ENCODE measurements around the gene CLEC12A.
"Not testable (repeated sequence)": the region's sequence is repeated elsewhere in the genome, so short reads cannot be mapped to it uniquely, and the experiment has no call there.

CLEC12A gene

DNA sequence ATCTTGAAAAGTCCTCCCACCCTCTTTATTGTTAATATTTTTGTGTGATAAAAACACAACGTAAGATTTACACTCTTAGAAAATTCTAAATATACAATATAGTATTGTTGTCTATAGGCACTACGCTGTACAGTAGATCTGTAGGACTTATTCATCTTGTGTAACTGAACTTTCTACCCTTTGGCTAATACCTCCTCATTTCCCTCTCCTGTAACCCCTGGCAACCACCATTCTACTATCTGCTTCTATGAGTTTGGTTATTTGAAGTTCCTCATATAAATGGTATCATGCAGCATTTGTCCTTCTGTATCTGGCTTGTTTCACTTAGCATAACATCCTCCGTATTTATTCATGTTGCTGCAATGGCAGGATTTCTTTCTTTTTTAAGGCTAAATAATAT is 54.0 kb downstream of the CLEC12A start:
- CTCF ChIA-PET: no interaction called here
- no peak for TF ChIP-seq HDGF (IDR thresholded peaks at IDR 0.05; ENCODE audit: borderline replicate concordance)
- TF ChIP-seq ELF4 (IDR thresholded peaks at IDR 0.05): no peak
- TF ChIP-seq TARDBP (IDR thresholded peaks at IDR 0.05): no peak
- POLR2A ChIA-PET: no interaction called here
- DNase-seq (ENCODE audit: extremely low spot score): no peak

DNA sequence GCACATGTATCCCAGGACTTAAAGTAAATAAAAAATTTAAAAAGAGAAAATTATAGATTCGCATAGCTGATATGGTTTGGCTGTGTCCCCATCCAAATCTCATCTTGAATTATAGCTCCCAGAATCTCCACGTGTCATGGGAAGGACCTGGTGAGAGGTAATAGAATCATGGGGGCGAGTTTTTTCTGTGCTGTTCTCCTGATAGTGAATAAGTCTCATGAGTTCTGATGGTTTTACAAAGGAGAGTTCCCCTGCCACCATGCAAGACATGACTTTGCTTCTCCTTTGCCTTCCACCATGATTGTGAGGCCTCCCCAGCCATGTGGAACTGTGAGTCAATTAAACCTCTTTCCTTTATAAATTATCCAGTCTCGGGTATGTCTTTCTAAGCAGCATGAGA is 55.5 kb downstream of the CLEC12A start:
- POLR2A ChIA-PET; CTCF ChIA-PET; DNase-seq (ENCODE audit: extremely low spot score): not testable (repeated sequence)

DNA sequence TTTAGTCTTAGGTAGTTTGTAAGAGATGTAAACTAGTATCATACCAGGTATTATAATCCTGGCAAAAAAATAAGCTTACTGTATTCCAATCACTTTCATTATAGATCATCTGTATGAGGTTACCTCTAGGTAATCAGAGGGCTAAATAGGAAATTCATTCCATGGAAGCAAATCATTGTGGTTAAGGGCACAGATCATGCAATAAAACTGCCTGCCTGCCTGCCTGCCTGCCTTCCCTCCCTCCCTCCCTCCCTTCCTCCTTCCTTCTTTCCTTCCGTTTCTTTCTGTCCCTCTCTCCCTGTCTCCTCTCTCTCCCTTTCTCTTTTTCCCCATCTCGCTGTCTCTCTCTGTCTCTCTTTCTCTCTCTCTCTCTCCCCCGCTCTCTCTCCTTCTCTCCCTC is 56.1 kb downstream of the CLEC12A start:
- no peak for TF ChIP-seq CTBP1 (IDR thresholded peaks at IDR 0.05; ENCODE audit: borderline replicate concordance)
- TF ChIP-seq BHLHE40 (IDR thresholded peaks at IDR 0.05; ENCODE audit: borderline replicate concordance): no peak
- TF ChIP-seq FOXM1 (IDR thresholded peaks at IDR 0.05; ENCODE audit: borderline replicate concordance): no peak
- TF ChIP-seq ARNT (IDR thresholded peaks at IDR 0.05): no peak
- CTCF ChIA-PET: no interaction called here
- DNase-seq (ENCODE audit: extremely low spot score): no peak
- POLR2A ChIA-PET: no interaction called here

DNA sequence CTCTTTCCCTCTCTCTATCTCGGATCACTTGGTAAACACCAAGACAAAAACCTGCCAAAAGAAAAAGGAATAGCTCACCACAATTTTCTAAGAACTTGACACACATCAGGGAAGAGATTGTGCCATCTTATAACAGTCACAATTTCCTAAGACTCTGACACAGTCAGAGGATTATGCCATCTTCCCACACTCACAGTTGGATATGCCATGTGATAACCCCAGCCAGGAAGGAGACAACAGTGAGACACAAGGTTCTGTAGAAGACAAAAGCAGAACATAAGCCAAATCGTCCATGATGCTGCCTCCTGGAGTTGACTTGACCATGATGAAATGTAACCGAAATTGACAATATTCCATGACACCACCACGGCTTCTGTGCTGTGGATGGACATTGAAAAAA is 56.5 kb downstream of the CLEC12A start:
- ChIA-PET POLR2A (no interaction called here), CTCF (no interaction called here)
- no peak for TF ChIP-seq FOXM1 (IDR thresholded peaks at IDR 0.05; ENCODE audit: borderline replicate concordance)
- TF ChIP-seq L3MBTL2 (conservative IDR thresholded peaks at IDR 0.05): no peak
- no peak for TF ChIP-seq NFRKB (IDR thresholded peaks at IDR 0.05)
- no peak for TF ChIP-seq FOXA1 (IDR thresholded peaks at IDR 0.05)
- no peak for DNase-seq (ENCODE audit: extremely low spot score)

DNA sequence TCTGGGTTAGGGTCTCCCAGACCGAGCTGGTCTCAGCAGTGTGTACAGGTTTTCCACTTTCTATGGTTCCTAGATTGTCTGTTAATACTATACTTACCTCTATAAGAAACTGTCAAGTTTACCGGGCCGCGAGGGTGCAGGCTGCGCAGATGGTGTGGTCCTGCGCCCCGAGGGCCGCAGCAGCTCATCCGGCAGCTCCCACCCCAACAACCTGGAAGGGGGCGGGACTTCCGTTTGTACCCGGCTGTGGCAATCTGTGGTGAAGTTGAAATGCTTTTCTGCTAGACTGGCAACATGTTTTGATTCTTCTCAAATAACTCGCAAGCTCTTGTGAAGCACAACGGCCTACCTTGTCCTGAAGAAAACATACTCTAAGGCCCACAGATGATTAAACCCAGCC is 59.2 kb downstream of the CLEC12A start, which contains the start of gene CLEC9A:
Gene CLEC9A (plus strand): TSS at position 237 of the 400 bp plus-strand sequence. CDS start 22,006 bp downstream, outside the sequence.
- DNase-seq (ENCODE audit: extremely low spot score): no peak
- TF ChIP-seq TARDBP (IDR thresholded peaks at IDR 0.05) (no peak), CTBP1 (IDR thresholded peaks at IDR 0.05; ENCODE audit: borderline replicate concordance) (no peak), SP1 (IDR thresholded peaks at IDR 0.05) (no peak), FOXA1 (IDR thresholded peaks at IDR 0.05) (no peak), BHLHE40 (IDR thresholded peaks at IDR 0.05; ENCODE audit: borderline replicate concordance) (no peak), ARNT (IDR thresholded peaks at IDR 0.05) (no peak)
- ChIA-PET CTCF (no interaction called here), POLR2A (no interaction called here)

DNA sequence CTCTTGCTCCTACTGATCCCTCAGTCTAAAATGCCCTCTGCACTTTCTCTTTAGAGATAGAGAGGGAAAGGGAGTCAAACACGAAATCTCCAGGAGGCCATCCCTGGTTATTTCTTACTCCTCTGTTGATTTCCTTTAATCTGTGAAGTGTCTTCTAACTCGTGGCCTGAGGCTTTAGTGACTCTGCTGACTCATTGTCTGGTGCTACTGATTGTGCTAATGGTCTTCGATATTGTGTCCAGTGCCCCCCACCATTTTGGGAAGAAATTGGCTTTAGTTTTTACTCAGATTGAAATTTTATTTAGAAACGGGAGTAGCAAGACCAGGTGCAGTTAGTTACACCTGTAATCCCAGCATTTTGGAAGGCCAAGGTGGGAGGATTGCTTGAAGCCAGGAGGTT is 60.1 kb downstream of the CLEC12A start:
- no peak for TF ChIP-seq SP1 (IDR thresholded peaks at IDR 0.05)
- TF ChIP-seq SUZ12 (IDR thresholded peaks at IDR 0.05): no peak
- no peak for TF ChIP-seq ELF4 (IDR thresholded peaks at IDR 0.05)
- no peak for TF ChIP-seq BHLHE40 (IDR thresholded peaks at IDR 0.05; ENCODE audit: borderline replicate concordance)
- TF ChIP-seq FOXA1 (IDR thresholded peaks at IDR 0.05): no peak
- TF ChIP-seq L3MBTL2 (conservative IDR thresholded peaks at IDR 0.05): no peak
- no peak for TF ChIP-seq ZNF384 (IDR thresholded peaks at IDR 0.05)
- no peak for TF ChIP-seq CTBP1 (IDR thresholded peaks at IDR 0.05; ENCODE audit: borderline replicate concordance)
- TF ChIP-seq HDGF (IDR thresholded peaks at IDR 0.05; ENCODE audit: borderline replicate concordance): no peak
- no peak for TF ChIP-seq FOXM1 (IDR thresholded peaks at IDR 0.05; ENCODE audit: borderline replicate concordance)
- TF ChIP-seq FOXK2 (IDR thresholded peaks at IDR 0.05): no peak
- TF ChIP-seq TARDBP (IDR thresholded peaks at IDR 0.05): no peak
- TF ChIP-seq NFRKB (IDR thresholded peaks at IDR 0.05): no peak
- TF ChIP-seq, protein P1, sequence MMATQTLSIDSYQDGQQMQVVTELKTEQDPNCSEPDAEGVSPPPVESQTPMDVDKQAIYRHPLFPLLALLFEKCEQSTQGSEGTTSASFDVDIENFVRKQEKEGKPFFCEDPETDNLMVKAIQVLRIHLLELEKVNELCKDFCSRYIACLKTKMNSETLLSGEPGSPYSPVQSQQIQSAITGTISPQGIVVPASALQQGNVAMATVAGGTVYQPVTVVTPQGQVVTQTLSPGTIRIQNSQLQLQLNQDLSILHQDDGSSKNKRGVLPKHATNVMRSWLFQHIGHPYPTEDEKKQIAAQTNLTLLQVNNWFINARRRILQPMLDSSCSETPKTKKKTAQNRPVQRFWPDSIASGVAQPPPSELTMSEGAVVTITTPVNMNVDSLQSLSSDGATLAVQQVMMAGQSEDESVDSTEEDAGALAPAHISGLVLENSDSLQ (IDR thresholded peaks at IDR 0.05): no peak
- no peak for TF ChIP-seq ARNT (IDR thresholded peaks at IDR 0.05)
- no peak for TF ChIP-seq LEF1 (IDR thresholded peaks at IDR 0.05; ENCODE audit: borderline replicate concordance)
- CTCF ChIA-PET: no interaction called here
- no peak for DNase-seq (ENCODE audit: extremely low spot score)
- POLR2A ChIA-PET: no interaction called here

DNA sequence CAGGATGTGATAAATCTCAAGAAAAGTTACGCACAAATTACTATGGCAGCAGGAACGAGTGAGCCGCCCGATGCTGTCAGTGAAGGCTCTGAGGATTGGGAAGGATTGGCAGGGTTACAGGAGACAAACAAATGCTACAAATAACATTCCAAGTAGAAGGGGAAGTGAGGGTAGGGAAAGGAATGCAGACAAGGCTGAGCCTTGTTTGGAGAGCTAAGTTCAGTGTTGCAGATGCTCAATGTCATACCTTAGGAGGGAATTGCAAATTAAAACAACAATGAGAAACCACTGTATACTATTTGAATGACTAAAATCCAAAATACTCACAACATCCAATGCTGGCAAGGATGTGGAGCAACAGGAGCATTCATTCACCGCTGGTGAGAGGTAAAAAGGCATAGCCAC is 60.6 kb downstream of the CLEC12A start:
- TF ChIP-seq, protein P1 (IDR thresholded peaks at IDR 0.05): no peak
- TF ChIP-seq NFRKB (IDR thresholded peaks at IDR 0.05) (no peak), HDGF (IDR thresholded peaks at IDR 0.05; ENCODE audit: borderline replicate concordance) (no peak), ARNT (IDR thresholded peaks at IDR 0.05) (no peak), FOXK2 (IDR thresholded peaks at IDR 0.05) (no peak), FOXM1 (IDR thresholded peaks at IDR 0.05; ENCODE audit: borderline replicate concordance) (no peak), L3MBTL2 (conservative IDR thresholded peaks at IDR 0.05) (no peak), LEF1 (IDR thresholded peaks at IDR 0.05; ENCODE audit: borderline replicate concordance) (no peak), ELF4 (IDR thresholded peaks at IDR 0.05) (no peak)
- ChIA-PET CTCF (no interaction called here), POLR2A (no interaction called here)
- DNase-seq (ENCODE audit: extremely low spot score): no peak

DNA sequence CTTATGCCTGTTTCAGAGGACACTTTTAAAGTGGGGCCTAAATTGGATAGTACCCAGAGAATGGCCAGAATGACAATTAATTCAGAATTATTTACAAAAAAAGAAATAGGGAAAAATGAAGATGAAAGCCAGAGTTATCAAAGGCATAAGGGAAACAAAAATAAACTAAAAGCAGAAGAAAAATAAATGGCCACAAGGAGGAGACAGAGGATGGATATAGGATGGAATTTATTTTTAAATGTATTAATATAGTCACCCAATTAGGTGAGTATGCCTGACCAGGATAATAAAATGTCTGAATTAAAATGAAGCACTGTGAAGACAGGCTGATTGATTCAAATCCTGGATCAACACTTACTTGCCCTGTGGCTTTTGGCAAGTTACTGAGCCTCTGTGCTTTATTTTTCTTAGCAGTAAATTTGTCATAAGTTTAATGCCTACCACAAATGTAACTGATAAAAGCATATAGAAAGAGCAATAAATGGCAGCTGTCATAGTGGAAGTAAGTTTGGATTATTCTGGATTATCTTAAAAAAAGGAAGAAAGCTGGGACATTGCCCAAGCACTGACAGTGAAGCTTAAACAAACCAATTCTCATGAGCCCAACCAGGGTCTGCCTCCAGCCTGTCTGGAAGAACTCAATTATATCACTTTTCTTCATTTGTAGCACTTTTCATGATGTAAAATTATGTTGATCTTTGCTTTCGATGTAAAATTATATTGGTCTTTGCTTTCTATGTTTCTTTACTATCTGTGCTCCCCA is 62.8 kb downstream of the CLEC12A start:
- TF ChIP-seq NFRKB (IDR thresholded peaks at IDR 0.05) (no peak), FOXA1 (IDR thresholded peaks at IDR 0.05) (no peak), ZNF384 (IDR thresholded peaks at IDR 0.05) (no peak), ARNT (IDR thresholded peaks at IDR 0.05) (no peak), HDGF (IDR thresholded peaks at IDR 0.05; ENCODE audit: borderline replicate concordance) (no peak), LEF1 (IDR thresholded peaks at IDR 0.05; ENCODE audit: borderline replicate concordance) (no peak), CTBP1 (IDR thresholded peaks at IDR 0.05; ENCODE audit: borderline replicate concordance) (no peak), SUZ12 (IDR thresholded peaks at IDR 0.05) (no peak), FOXM1 (IDR thresholded peaks at IDR 0.05; ENCODE audit: borderline replicate concordance) (no peak), BHLHE40 (IDR thresholded peaks at IDR 0.05; ENCODE audit: borderline replicate concordance) (no peak), FOXK2 (IDR thresholded peaks at IDR 0.05) (no peak), ELF4 (IDR thresholded peaks at IDR 0.05) (no peak), SP1 (IDR thresholded peaks at IDR 0.05) (no peak), TARDBP (IDR thresholded peaks at IDR 0.05) (no peak), L3MBTL2 (conservative IDR thresholded peaks at IDR 0.05) (no peak)
- TF ChIP-seq, protein P1 (IDR thresholded peaks at IDR 0.05): no peak
- DNase-seq (ENCODE audit: extremely low spot score): no peak
- ChIA-PET POLR2A (no interaction called here), CTCF (interaction anchor here (0.6 to 1.2 kb wide), 4 partner anchors 24 to 271 kb away, joined by 3 to 7 read pairs (median 4); no protein-coding TSS in a partner anchor)

All from HEK293T (cell line).